ENCODE measurements around the gene RAB29. TPM values are rescaled to one million over a fixed set of nuclear protein-coding genes. Genes with fewer than 3 reads are reported as not detected.

RAB29 gene
- total and polyA plus RNA-seq, 9 of the 15 experiments (the other 6 are each of a cell fraction or from before 2014, with no cell fraction given) = 6.3 to 17.6 (median 8.0) TPM

DNA sequence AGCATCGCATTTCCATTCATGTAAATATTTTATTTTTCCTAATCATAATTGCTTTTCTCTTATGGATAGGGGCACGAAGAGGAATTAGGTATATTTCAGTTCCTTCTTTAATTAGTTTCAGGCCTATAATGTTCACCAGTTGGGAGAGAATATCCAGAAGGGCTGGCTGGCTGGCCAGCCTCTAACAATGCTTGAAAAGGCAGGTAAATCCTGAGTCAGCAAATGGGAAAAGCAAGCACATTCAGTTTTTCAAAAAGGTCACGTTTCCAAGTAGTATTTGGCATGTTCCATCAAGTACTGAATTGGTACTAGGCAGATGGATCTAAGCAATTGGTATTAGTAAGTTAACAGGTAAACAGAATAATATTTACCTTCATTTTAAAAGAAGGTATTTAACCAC, 8.0 kb downstream of the RAB29 start:
- Histone ChIP-seq H4K20me1 (replicated peaks; ENCODE audit: control insufficient read depth, insufficient read depth, low read length) (no peaks in the 10 kb centered on the region), H3K9ac (ENCODE audit: insufficient read depth in 1 of 2, low read depth in 2 of 2, low read length in 2 of 2) (no peak overlapping the region), H3K27ac (ENCODE audit: extremely low read depth, low read depth, low read length) (no peak overlapping the region), H3K79me2 (ENCODE audit: control insufficient read depth, insufficient read depth, low read length) (no peaks in the 10 kb centered on the region), H3K4me2 (ENCODE audit: insufficient read depth, low read length) (no peak overlapping the region), H3K9me1 (ENCODE audit: control insufficient read depth, insufficient read depth, low read length) (no peaks in the 10 kb centered on the region), H3K27me3 (ENCODE audit: control insufficient read depth in 2 of 2, insufficient read depth in 2 of 2, low read length in 2 of 2) (no peaks in the 10 kb centered on the region), H2AFZ (ENCODE audit: low read depth, low read length) (no peak overlapping the region), H3K9me3 (replicated peaks; ENCODE audit: control insufficient read depth, insufficient read depth, low read depth, low read length) (no peaks in the 10 kb centered on the region), H3K4me1 (replicated peaks in 1 of 2; ENCODE audit: control insufficient read depth in 2 of 2, insufficient read depth in 2 of 2, low read length in 2 of 2) (no peaks in the 10 kb centered on the region; a peak in 1 of 5 replicates), H3K36me3 (ENCODE audit: control insufficient read depth, insufficient read depth, low read length) (no peaks in the 10 kb centered on the region), H3K4me3 (no peak overlapping the region)
- BruUV-seq (replicated peaks) = no TSS peak
- in situ Hi-C loops (cut with MboI) (no loop called here), intact Hi-C loops (cut with micrococcal nuclease) (no loop called here)
- FAIRE-seq = no peak
- no peak for DNase-seq (ENCODE audit: extremely low read depth in 1 of 4, low spot score in 3 of 4)
- ATAC-seq = no peak
- ChIA-PET CTCF (ENCODE audit: low intra/inter-chr PET ratio) (interaction anchor here (0.6 kb wide), 1 partner anchor 868 kb away, joined by 3 read pairs; the partner anchor contains the start of gene DYRK3), POLR2A (interaction anchor here (2.2 kb wide), 1 partner anchor 18 kb away, joined by 9 read pairs; no protein-coding TSS in a partner anchor)
- WGBS (ENCODE audit: insufficient coverage, low coverage, missing lambda C conversion rate) = 29% methylated on average over 3 of the region's 3 CpGs
- TF ChIP-seq, protein P1, sequence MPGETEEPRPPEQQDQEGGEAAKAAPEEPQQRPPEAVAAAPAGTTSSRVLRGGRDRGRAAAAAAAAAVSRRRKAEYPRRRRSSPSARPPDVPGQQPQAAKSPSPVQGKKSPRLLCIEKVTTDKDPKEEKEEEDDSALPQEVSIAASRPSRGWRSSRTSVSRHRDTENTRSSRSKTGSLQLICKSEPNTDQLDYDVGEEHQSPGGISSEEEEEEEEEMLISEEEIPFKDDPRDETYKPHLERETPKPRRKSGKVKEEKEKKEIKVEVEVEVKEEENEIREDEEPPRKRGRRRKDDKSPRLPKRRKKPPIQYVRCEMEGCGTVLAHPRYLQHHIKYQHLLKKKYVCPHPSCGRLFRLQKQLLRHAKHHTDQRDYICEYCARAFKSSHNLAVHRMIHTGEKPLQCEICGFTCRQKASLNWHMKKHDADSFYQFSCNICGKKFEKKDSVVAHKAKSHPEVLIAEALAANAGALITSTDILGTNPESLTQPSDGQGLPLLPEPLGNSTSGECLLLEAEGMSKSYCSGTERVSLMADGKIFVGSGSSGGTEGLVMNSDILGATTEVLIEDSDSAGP (CRISPR knock-in tag; IDR thresholded peaks at IDR 0.05) = no peak
- TF ChIP-seq, protein P2, sequence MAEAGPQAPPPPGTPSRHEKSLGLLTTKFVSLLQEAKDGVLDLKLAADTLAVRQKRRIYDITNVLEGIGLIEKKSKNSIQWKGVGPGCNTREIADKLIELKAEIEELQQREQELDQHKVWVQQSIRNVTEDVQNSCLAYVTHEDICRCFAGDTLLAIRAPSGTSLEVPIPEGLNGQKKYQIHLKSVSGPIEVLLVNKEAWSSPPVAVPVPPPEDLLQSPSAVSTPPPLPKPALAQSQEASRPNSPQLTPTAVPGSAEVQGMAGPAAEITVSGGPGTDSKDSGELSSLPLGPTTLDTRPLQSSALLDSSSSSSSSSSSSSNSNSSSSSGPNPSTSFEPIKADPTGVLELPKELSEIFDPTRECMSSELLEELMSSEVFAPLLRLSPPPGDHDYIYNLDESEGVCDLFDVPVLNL (CRISPR knock-in tag; IDR thresholded peaks at IDR 0.05; ENCODE audit: low read depth) = no peak
- TF ChIP-seq BRD4 (IDR thresholded peaks at IDR 0.05) (no peak), XRCC4 (IDR thresholded peaks at IDR 0.05; ENCODE audit: extremely low read depth, insufficient read depth, insufficient read length) (no peak), PRPF4 (IDR thresholded peaks at IDR 0.05; ENCODE audit: insufficient read depth, low read depth, low read length, poor library complexity, severe bottlenecking) (no peak), MAFG (tag; conservative IDR thresholded peaks at IDR 0.05) (peak; percentile 75), FIP1L1 (IDR thresholded peaks at IDR 0.05; ENCODE audit: low read depth, low read length, poor library complexity, severe bottlenecking) (no peak), ZNF316 (IDR thresholded peaks at IDR 0.05) (peak; percentile 90), C11orf30 (IDR thresholded peaks at IDR 0.05; ENCODE audit: low read depth) (peak; percentile 86), ADNP (tag; IDR thresholded peaks at IDR 0.05) (no peak), MAFK (IDR thresholded peaks at IDR 0.05; ENCODE audit: low read length) (peak; percentile 83), ETV6 (IDR thresholded peaks at IDR 0.05; ENCODE audit: borderline replicate concordance in 1 of 2, low read depth in 2 of 2, low read length in 1 of 2) (no peak), ETV6 (CRISPR knock-in tag; IDR thresholded peaks at IDR 0.05; ENCODE audit: borderline replicate concordance) (no peak)
- TF ChIP-seq, protein P3, sequence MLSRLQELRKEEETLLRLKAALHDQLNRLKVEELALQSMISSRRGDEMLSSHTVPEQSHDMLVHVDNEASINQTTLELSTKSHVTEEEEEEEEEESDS (CRISPR knock-in tag; IDR thresholded peaks at IDR 0.05) = no peak
- TF ChIP-seq, protein P4, sequence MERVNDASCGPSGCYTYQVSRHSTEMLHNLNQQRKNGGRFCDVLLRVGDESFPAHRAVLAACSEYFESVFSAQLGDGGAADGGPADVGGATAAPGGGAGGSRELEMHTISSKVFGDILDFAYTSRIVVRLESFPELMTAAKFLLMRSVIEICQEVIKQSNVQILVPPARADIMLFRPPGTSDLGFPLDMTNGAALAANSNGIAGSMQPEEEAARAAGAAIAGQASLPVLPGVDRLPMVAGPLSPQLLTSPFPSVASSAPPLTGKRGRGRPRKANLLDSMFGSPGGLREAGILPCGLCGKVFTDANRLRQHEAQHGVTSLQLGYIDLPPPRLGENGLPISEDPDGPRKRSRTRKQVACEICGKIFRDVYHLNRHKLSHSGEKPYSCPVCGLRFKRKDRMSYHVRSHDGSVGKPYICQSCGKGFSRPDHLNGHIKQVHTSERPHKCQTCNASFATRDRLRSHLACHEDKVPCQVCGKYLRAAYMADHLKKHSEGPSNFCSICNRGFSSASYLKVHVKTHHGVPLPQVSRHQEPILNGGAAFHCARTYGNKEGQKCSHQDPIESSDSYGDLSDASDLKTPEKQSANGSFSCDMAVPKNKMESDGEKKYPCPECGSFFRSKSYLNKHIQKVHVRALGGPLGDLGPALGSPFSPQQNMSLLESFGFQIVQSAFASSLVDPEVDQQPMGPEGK (CRISPR knock-in tag; IDR thresholded peaks at IDR 0.05; ENCODE audit: borderline replicate concordance) = no peak
- TF ChIP-seq, protein P5, sequence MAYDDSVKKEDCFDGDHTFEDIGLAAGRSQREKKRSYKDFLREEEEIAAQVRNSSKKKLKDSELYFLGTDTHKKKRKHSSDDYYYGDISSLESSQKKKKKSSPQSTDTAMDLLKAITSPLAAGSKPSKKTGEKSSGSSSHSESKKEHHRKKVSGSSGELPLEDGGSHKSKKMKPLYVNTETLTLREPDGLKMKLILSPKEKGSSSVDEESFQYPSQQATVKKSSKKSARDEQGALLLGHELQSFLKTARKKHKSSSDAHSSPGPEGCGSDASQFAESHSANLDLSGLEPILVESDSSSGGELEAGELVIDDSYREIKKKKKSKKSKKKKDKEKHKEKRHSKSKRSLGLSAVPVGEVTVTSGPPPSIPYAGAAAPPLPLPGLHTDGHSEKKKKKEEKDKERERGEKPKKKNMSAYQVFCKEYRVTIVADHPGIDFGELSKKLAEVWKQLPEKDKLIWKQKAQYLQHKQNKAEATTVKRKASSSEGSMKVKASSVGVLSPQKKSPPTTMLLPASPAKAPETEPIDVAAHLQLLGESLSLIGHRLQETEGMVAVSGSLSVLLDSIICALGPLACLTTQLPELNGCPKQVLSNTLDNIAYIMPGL (CRISPR knock-in tag; IDR thresholded peaks at IDR 0.05) = no peak

All from K562 (cell line).